HG02678 (cell line): ENCODE measurements around the gene SVEP1.
"Not testable (repeated sequence)": the region's sequence is repeated elsewhere in the genome, so short reads cannot be mapped to it uniquely, and the experiment has no call there.

Experiments used
- ATAC-seq: cut with Tn5 transposase; IDR thresholded peaks from one replicate; pipeline ENCODE4 v1.9.1; 2021; ENCODE audit warnings: mild to moderate bottlenecking, moderate library complexity; ENCODE audit not compliant: unreplicated experiment

SVEP1 gene

GRCh38 chr9:110451726-110452125 lies 127.8 kb downstream of the SVEP1 start:
- ATAC-seq, result no peak

DNA sequence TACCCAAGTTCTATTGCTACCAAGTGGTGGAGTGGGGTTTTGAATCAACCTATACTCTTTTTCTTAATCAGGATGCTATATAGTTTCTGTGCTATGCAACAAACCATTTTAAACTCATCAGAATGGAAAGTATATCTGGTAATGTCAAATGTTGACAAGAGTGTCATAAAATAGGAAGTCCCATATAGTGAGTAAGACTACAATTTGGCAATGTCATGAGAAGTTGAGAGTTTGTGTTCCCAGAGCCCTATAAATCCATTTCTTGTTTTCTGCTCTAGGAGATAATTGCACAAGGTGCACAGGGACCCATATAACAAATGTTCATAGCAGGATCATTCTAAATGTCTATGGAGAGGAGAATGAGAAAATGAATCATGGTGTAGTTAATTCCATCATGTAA lies 132.1 kb downstream of the SVEP1 start:
- no peak for ATAC-seq

DNA sequence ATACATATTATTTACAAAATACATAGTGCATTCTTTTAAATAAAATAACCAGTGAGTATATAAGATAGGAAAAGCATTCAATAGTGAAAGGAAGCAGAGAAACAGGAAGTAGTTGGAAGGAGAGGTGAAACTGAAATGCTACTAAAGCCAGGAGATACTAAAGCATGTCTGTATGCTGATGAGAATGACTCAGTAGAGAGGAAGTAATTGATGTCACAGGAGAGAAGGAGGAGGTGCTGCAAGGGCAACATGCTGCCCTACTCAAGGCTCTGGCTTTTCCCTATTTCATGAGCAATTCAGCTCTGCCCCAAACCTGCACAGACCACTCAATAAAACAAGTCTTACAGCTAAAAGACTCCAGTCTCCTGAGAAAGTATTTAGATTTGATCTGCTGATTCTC lies 133.4 kb downstream of the SVEP1 start:
- ATAC-seq, result no peak

GRCh38 chr9:110444911-110445310 lies 134.6 kb downstream of the SVEP1 start:
- ATAC-seq, result no peak

GRCh38 chr9:110443866-110444220 lies 135.7 kb downstream of the SVEP1 start:
- no peak for ATAC-seq

GRCh38 chr9:110443146-110443865 lies 136.2 kb downstream of the SVEP1 start:
- no peak for ATAC-seq

DNA sequence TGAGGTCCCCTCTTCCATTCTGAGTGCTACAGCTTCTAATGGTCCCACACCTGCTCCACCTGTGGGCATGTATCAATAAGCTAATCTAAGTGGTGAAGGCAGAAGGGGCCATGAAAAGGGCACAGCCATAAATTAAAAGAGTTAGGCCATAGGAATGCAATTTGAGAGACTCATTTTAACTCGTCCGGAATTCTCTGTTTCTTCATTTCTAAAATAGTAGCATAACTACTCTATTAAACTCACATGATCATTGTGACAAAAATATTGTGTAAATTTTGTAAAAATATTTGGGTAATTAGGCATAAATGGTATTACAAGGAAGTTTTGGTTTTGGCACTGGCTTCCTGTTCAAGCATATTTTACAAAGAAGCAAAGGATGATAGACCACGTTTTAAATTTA lies 138.7 kb downstream of the SVEP1 start:
- no peak for ATAC-seq

GRCh38 chr9:110440172-110440571 lies 139.4 kb downstream of the SVEP1 start:
- ATAC-seq, result no peak

DNA sequence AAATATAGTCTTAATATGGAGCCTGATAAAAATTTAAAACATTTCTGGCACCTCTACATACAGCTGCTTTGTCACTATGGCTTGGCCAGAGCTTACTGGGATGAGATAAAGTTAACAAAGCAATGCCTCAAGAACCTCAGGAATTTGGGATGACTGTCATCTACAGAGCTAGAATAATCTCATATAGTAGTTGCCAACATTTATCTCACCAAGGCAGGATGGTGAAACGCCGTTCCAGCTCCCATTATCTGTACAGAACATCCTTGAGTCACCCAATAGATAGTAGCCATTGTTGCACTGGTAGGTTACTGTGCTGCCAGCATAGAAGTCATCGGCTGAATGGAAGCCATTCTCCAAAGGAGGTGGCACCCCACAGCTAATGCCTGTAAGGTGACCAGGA lies 147.3 kb downstream of the SVEP1 start:
- ATAC-seq, result no peak

DNA sequence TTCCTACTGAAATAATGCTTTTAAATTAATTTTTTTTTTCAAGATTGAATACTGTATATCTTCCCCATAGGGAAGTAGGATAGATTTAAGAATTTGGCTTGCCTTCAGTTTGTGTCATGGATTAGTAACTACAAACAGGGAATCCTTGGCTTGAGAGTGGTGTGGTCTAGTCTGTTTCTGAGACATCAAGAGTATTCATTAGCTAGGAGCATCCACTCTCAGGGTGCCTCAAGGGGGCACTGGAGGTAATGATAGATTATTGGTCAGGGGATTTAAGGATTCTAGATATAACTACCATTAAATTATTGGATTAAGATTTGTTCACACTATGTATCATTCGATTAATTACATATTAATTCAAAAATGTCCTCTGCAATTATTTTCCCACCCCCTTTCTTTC lies 150.1 kb downstream of the SVEP1 start:
- no peak for ATAC-seq

GRCh38 chr9:110427497-110428104 lies 151.9 kb downstream of the SVEP1 start:
- peak; percentile 73 for ATAC-seq

DNA sequence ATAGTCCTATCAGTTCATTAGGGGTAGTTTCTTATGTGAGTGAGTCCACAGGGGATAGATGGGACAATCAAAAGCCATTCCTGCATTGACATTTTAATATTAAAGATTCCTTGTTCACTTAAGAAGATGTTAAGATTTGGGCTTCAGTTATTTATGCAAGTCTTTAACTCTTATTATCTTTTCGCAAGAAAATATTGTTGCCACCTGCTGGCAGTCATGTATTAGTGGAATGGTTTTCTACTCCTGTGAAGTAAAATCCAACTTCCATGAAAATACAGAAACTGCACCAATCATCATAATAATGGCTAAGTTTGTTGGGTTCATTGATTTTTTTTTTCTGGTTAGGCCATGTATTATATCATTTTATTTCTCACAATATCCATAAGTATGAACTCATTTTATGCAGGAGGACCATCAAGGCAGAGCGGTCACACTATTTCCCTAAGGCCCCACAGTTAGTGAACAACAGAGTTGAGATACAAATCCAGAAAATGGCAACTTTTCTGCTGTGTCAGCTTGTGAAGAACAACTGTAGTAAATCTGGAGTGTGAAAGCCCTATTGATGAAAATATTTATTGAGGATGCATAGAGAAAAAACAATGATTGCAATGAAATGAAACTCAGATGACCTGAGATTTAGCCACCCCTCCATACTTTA lies 153.4 kb downstream of the SVEP1 start:
- no peak for ATAC-seq

DNA sequence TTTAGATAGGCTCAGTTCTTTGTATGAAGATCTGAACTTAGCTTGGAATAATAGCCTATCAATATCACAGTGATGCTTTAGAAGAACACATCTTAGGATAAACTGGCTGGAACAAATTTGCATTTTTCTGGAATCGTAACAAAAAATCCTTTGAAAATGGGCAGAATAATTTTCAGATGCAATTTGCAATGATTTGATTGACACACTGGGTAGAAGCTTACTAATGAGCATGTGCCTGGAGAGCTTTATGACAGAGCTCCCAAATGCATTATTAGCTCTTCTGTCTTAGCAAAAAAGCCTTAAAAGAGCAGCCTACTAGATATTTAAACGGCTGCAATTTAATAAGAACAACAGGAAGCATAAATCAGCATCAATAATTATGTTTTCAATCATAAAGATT lies 165.1 kb downstream of the SVEP1 start:
- ATAC-seq, result no peak

DNA sequence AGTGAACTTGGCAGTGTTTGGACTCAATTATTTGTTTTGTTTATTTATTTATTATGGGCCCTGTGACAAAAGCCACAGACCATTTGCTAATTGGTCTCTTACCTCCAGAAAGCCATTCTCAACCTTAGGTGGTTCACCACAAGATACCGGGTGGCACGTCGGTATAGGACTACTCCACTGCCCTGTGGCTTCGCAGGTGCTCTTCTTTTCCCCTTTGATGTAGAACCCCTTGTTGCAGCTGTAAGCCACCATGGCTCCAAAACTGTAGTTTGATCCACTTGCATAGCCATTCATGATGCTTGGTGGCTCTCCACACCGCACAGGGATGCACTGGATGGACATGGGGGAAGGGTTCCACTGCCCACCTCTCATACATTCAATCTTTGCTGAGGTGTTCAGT lies 168.6 kb downstream of the SVEP1 start:
- no peak for ATAC-seq

DNA sequence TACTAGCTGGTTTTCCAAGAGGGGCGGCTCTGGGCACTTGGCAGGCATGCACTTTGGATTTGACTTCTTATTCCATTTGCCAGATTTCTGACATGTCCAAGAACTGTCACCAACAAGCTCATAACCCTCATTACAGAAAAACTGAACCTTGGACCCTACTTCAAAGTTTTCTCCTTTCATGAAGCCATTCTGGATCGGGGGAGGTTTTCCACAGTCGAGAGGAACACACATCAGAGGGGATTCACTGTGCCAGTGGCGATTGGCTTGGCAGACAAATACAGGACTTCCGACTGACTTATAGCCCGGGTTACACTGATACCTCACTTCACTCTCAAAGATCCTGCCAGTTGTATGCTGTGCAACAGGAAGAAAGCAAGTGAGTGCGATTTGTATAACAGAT lies 170.9 kb downstream of the SVEP1 start:
- no peak for ATAC-seq

- ATAC-seq, result no peak
Measured at GRCh38 chr9:110405858-110406443, 173.6 kb downstream of the SVEP1 start.

DNA sequence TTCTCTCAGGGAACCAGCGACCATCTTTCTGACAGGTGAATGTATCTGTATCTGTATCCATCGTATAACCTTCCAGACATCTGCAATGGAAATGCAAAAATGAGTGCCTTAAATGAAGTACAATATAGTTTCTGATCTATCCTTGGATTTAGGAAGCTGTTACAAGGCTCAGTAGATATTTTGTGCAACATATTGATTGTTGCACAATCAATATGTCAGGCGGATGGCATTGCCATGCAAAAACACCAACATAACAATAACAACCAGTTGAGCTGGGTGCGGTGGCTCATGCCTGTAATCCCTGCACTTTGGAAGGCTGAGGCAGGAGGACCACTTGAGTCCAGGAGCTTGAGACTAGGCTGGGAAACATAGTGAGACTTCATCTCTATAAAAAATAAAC lies 175.1 kb downstream of the SVEP1 start:
- ATAC-seq, result no peak

DNA sequence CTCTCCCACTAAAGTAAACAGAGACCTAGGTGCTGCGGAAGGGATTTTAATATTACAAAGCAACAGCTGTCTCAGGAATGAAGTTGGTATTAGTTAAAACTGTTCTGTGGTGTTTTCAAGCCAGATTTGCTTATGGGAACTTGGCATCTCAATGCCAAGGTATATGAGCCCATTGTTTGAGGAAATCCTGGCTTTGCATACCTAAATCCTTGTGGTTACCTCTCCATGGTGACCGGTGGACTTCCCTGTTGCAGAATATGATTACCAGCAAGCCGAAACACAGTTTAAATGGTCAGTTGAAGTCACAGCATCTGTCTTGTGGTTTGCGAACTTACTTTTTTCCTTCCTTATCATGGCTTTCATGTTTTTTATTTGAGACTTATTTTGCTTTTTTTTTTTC lies 179.6 kb downstream of the SVEP1 start:
- no peak for ATAC-seq

DNA sequence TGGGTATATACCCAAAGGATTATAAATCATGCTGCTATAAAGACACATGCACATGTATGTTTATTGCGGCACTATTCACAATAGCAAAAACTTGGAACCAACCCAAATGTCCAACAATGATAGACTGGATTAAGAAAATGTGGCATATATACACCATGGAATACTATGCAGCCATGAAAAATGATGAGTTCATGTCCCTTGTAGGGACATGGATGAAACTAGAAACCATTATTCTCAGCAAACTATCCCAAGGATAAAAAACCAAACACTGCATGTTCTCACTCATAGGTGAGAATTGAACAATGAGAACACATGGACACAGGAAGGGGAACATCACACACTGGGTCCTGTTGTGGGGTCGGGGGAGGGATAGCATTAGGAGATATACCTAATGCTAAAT lies 180.5 kb downstream of the SVEP1 start:
- not testable (repeated sequence) for ATAC-seq

DNA sequence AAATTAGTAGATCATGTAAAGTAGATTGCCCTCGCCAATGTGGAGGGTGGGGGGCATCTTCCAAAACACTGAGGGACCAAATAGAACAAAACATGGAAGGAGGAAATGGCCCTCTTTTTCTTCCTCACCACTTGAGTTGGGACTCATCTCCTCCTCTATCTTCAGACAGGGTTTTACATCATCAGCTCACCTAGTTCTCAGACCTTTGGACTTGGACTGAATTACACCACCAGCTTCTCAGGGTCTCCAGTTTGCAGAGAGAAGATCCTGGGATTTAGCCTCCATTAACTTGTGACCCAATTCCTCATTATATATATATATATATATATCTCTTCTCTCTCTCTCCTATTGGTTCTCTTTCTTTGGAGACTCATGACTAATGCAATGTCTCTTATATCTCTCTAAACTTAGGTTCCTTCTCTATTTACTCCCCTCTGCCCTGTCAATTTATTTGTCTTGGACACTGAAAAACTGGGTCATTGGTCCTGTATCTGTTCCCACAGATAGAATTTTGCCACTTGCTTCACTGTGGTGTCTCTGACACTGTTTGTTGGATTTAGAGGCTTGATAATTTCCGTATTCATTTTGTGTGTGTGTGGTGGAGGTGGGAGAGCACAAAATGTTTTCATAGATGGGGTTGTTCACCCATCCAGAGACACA lies 187.6 kb downstream of the SVEP1 start:
- ATAC-seq, result no peak

- ATAC-seq, result no peak
Measured at GRCh38 chr9:110389148-110389750, 190.3 kb downstream of the SVEP1 start.
